ENCODE data around the gene TNNC1. TPM values are rescaled to one million over a fixed set of nuclear protein-coding genes. Genes with fewer than 3 reads are reported as not detected.

Gene TNNC1
- total and polyA plus RNA-seq, 2 donors (not counting 3 experiments of a cell fraction or from before 2014, with no cell fraction given) = 0.12 TPM; not detected in 1

DNA sequence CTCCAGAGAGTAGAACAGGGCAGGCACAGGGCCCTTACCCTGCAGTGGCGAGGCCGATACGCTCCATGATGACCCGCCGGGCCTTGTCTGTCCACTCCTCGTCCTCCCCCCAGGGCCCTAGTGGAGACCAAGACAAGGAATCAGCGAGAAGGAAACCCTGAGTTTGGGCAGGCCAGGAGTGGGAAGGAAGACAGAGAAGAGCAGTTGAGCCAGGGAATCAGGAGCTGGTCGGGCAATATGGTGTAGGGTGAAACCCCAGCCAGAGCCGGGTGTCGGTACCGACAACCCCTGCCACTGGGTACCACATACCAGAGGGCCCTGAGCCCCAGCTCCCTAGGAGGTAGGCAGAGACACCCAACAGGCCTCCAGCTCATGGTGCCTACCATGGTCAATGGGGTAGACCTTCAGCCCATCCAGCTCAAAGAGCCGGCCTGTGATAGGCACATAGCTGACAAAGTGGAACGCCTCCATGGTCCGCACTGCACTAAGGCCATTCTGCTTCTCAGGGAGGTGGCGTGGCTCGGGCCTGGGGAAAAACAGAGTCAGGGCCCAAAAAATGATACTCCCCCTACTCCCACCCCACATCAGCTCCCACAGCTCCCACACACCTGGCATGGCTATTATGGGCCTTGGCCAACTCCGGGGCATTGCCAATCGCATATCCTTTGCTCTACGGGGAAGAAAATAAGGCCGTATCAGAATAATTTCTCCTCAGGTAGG is 46.9 kb downstream of the TNNC1 start:
- Histone ChIP-seq H3K36me3 (ENCODE audit: control insufficient read depth in 2 of 2, extremely low read depth in 1 of 2, insufficient read depth in 2 of 2, low read length in 2 of 2) (peaks cover 6 to 62% of the 10 kb centered on the region in 2 experiments), H3K9me1 (replicated peaks; ENCODE audit: control insufficient read depth, extremely low read depth, insufficient read depth, low read length) (no peaks in the 10 kb centered on the region), H3K9ac (replicated peaks; ENCODE audit: extremely low read depth, insufficient read depth, low read length) (no peak overlapping the region), H3K4me3 (replicated peaks in 1 of 3; ENCODE audit: insufficient read depth in 1 of 3, low read depth in 1 of 3, low read length in 3 of 3) (no peak overlapping the region), H3K4me1 (ENCODE audit: control insufficient read depth, extremely low read depth, insufficient read depth, low read length) (peaks cover 20% of the 10 kb centered on the region), H3K27ac (ENCODE audit: insufficient read depth, low read depth, low read length) (no peak overlapping the region), H3K4me2 (ENCODE audit: insufficient read depth, low read length) (no peak overlapping the region), H3K9me3 (replicated peaks; ENCODE audit: control insufficient read depth, insufficient read depth, low read length) (no peaks in the 10 kb centered on the region), H4K20me1 (replicated peaks; ENCODE audit: control insufficient read depth, extremely low read depth, insufficient read depth, low read length) (no peaks in the 10 kb centered on the region), H2AFZ (ENCODE audit: low read depth, low read length) (no peak overlapping the region), H3K79me2 (ENCODE audit: control insufficient read depth, insufficient read depth, low read length) (peaks cover 18% of the 10 kb centered on the region), H3K27me3 (ENCODE audit: control insufficient read depth in 2 of 2, insufficient read depth in 2 of 2, low read length in 2 of 2) (no peaks in the 10 kb centered on the region)
- CTCF ChIA-PET = interaction anchor here (1.0 kb wide), 1 partner anchor 18 kb away, joined by 3 read pairs; no protein-coding TSS in a partner anchor
- no peak for FAIRE-seq
- TF ChIP-seq GATA2 (IDR thresholded peaks at IDR 0.05; ENCODE audit: insufficient read depth, insufficient read length, low read depth, low read length) = no peak
- TF ChIP-seq FOS (IDR thresholded peaks at IDR 0.05; ENCODE audit: borderline replicate concordance, insufficient read depth, low read length) = no peak
- TF ChIP-seq, protein P1, sequence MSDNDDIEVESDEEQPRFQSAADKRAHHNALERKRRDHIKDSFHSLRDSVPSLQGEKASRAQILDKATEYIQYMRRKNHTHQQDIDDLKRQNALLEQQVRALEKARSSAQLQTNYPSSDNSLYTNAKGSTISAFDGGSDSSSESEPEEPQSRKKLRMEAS (IDR thresholded peaks at IDR 0.05; ENCODE audit: insufficient read depth, insufficient read length) = no peak
- TF ChIP-seq, protein P2, sequence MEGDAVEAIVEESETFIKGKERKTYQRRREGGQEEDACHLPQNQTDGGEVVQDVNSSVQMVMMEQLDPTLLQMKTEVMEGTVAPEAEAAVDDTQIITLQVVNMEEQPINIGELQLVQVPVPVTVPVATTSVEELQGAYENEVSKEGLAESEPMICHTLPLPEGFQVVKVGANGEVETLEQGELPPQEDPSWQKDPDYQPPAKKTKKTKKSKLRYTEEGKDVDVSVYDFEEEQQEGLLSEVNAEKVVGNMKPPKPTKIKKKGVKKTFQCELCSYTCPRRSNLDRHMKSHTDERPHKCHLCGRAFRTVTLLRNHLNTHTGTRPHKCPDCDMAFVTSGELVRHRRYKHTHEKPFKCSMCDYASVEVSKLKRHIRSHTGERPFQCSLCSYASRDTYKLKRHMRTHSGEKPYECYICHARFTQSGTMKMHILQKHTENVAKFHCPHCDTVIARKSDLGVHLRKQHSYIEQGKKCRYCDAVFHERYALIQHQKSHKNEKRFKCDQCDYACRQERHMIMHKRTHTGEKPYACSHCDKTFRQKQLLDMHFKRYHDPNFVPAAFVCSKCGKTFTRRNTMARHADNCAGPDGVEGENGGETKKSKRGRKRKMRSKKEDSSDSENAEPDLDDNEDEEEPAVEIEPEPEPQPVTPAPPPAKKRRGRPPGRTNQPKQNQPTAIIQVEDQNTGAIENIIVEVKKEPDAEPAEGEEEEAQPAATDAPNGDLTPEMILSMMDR (IDR thresholded peaks at IDR 0.05; ENCODE audit: extremely low read depth in 1 of 2, insufficient read depth in 1 of 2, low read depth in 1 of 2, low read length in 2 of 2) = no peak
- no peak for TF ChIP-seq POLR2A (IDR thresholded peaks at IDR 0.05; ENCODE audit: low read depth, low read length)
- TF ChIP-seq EZH2 (IDR thresholded peaks at IDR 0.05; ENCODE audit: borderline replicate concordance, low read depth, low read length, severe bottlenecking) = no peak
- TF ChIP-seq POLR2AphosphoS5 (IDR thresholded peaks at IDR 0.05; ENCODE audit: insufficient read depth, low read depth, low read length) = no peak
- TF ChIP-seq MYC (IDR thresholded peaks at IDR 0.05; ENCODE audit: low read depth, low read length) = no peak
- TF ChIP-seq JUN (IDR thresholded peaks at IDR 0.05; ENCODE audit: borderline replicate concordance, insufficient read depth, insufficient read length, low read depth) = no peak
- BruUV-seq (replicated peaks) = no TSS peak
- intact Hi-C loops (cut with micrococcal nuclease) = no loop called here
- POLR2A ChIA-PET = interaction anchor here (0.5 kb wide), 1 partner anchor 35 kb away, joined by 3 read pairs; no protein-coding TSS in a partner anchor
- DNase-seq (ENCODE audit: low read depth, low spot score) = no peak
- dilution Hi-C loops (cut with MboI; ENCODE audit: extremely low pct_ligation_motif_present, low sequenced_read_pairs) = no loop called here

Data from endothelial cell of umbilical vein (primary cell).